Lower lobe of right lung (tissue), 2 donors: Measurements from ENCODE around the gene CABS1. TPM values are rescaled to one million over a fixed set of nuclear protein-coding genes. Genes with fewer than 3 reads are reported as not detected.

Experiments used
- ATAC-seq, 2 donors: fragments of 200-7000 bp; cut with Tn5 transposase; one replicate each; pipeline ENCODE4 v1.9.1; 2020 to 2022; ENCODE audit warnings: mild to moderate bottlenecking in 2 of 2, moderate library complexity in 2 of 2
- DNase-seq: peaks from one replicate; pipeline ENCODE4 v3.0.0-alpha.2; 2020
- H3K27ac ChIP-seq: fragments of 200-600 bp; one replicate; pipeline ENCODE4 v1.8.0; 2022
- H3K27me3 ChIP-seq: fragments of 200-600 bp; one replicate; pipeline ENCODE4 v1.8.0; 2022; ENCODE audit warnings: low read depth
- H3K36me3 ChIP-seq: fragments of 200-600 bp; one replicate; pipeline ENCODE4 v1.8.0; 2022; ENCODE audit warnings: mild to moderate bottlenecking
- H3K4me1 ChIP-seq: fragments of 200-600 bp; one replicate; pipeline ENCODE4 v1.8.0; 2022
- H3K4me3 ChIP-seq: fragments of 200-600 bp; one replicate; pipeline ENCODE4 v1.8.0; 2022; ENCODE audit warnings: mild to moderate bottlenecking
- H3K9me3 ChIP-seq: fragments of 200-600 bp; one replicate; pipeline ENCODE4 v1.8.0; 2022
- intact Hi-C: fragments of 100-400 bp; cut with DNase I; formaldehyde crosslinking; loops from one replicate; pipeline ENCODE4 v1.11.0; 2022
- total RNA-seq: library from RNA; stranded (reverse); fragmentation: NEBNext Ultra II Directional; extraction: Animal tissue kit (Norgen Biotek cat#: 25700); gene quantifications from one replicate; pipeline ENCODE4 v1.2.1, GENCODE V29; 2021
- TF ChIP-seq, protein P1 (sequence below): fragments of 200-600 bp; IDR thresholded peaks from one replicate; pipeline ENCODE4 v1.8.0; 2022; ENCODE audit warnings: antibody characterized with exemption, mild to moderate bottlenecking
- donor health status: DM: no; HTN: yes; CAD: no; lungs with severe emphysema.

The CABS1 gene
- total RNA-seq, 1 donor from 2014 or later, result not detected

GRCh38 chr4:70360460-70360859 is 25.7 kb downstream of the CABS1 start, which contains the start of gene SMR3A:
Gene SMR3A (plus strand): TSS chr4:70360760. CDS start chr4:70362116, 1,356 bp downstream.
- Histone ChIP-seq H3K4me1 (no peaks in the 10 kb centered on the region), H3K9me3 (no peaks in the 10 kb centered on the region), H3K36me3 (no peaks in the 10 kb centered on the region), H3K27me3 (no peaks in the 10 kb centered on the region), H3K4me3 (no peak within 1 kb of the TSS), H3K27ac (no peak within 1 kb of the TSS)
- intact Hi-C loops, result no loop called here
- ATAC-seq (no peak), DNase-seq (no peak)
- TF ChIP-seq, protein P1, sequence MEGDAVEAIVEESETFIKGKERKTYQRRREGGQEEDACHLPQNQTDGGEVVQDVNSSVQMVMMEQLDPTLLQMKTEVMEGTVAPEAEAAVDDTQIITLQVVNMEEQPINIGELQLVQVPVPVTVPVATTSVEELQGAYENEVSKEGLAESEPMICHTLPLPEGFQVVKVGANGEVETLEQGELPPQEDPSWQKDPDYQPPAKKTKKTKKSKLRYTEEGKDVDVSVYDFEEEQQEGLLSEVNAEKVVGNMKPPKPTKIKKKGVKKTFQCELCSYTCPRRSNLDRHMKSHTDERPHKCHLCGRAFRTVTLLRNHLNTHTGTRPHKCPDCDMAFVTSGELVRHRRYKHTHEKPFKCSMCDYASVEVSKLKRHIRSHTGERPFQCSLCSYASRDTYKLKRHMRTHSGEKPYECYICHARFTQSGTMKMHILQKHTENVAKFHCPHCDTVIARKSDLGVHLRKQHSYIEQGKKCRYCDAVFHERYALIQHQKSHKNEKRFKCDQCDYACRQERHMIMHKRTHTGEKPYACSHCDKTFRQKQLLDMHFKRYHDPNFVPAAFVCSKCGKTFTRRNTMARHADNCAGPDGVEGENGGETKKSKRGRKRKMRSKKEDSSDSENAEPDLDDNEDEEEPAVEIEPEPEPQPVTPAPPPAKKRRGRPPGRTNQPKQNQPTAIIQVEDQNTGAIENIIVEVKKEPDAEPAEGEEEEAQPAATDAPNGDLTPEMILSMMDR, result no peak

DNA sequence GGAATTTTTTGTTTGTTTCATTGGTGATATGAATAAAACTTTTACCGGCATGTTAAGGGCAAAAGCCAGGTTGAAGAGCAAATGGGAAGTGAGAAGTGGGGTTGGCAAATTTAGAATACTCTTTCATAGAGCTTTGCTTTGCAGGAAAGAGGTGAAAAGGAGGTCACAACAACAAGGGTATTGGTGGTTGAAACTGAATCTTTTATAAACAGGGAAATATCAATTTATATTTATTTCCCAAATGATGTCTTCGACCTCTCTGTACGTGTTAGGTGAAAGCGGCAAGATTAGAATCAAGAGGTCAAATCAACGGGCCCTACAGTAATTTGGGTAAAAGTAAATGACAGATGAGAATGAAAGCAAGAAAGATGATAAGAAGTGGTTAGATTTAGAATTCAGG is 29.2 kb downstream of the CABS1 start:
- intact Hi-C loops, result no loop called here
- Histone ChIP-seq H3K27me3 (no peaks in the 10 kb centered on the region), H3K36me3 (no peaks in the 10 kb centered on the region), H3K9me3 (no peaks in the 10 kb centered on the region), H3K27ac (no peak overlapping the region), H3K4me3 (no peak overlapping the region), H3K4me1 (no peaks in the 10 kb centered on the region)
- ATAC-seq (no peak), DNase-seq (no peak)
- TF ChIP-seq, protein P1, result no peak

GRCh38 chr4:70365479-70365878 is 30.7 kb downstream of the CABS1 start:
- Histone ChIP-seq H3K27ac (no peak overlapping the region), H3K4me3 (no peak overlapping the region), H3K4me1 (no peaks in the 10 kb centered on the region), H3K9me3 (no peaks in the 10 kb centered on the region), H3K27me3 (no peaks in the 10 kb centered on the region), H3K36me3 (no peaks in the 10 kb centered on the region)
- ATAC-seq (no peak), DNase-seq (no peak)
- intact Hi-C loops, result no loop called here
- TF ChIP-seq, protein P1, result no peak

GRCh38 chr4:70367813-70368212 is 33.0 kb downstream of the CABS1 start:
- no peaks in the 10 kb centered on the region for H3K9me3 ChIP-seq
- intact Hi-C loops, result no loop called here
- H3K4me3 ChIP-seq, result no peak overlapping the region
- no peak overlapping the region for H3K27ac ChIP-seq
- no peaks in the 10 kb centered on the region for H3K36me3 ChIP-seq
- TF ChIP-seq, protein P1, result no peak
- H3K4me1 ChIP-seq, result no peaks in the 10 kb centered on the region
- ATAC-seq (no peak), DNase-seq (no peak)
- no peaks in the 10 kb centered on the region for H3K27me3 ChIP-seq

DNA sequence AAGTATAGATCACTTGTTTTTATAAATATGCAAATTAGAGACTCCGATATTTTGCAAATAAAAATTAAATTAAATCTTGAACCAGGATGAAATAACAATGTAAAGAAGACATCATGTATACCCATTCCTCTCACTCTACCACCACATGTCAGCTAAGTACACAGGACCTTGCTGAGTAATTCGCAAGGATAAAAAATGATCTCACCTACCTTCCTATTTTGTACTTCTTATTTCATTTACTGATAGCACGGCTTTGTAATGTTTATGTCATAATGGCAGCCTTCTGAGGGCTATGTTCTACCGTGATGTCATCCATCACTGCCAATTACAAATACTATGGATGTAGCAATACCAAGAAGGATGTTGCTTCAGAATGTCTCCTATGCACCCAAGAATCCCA is 37.2 kb downstream of the CABS1 start:
- H3K4me1 ChIP-seq, result no peaks in the 10 kb centered on the region
- no peak for DNase-seq
- H3K9me3 ChIP-seq, result no peaks in the 10 kb centered on the region
- no peak overlapping the region for H3K27ac ChIP-seq
- H3K27me3 ChIP-seq, result no peaks in the 10 kb centered on the region
- no peak overlapping the region for H3K4me3 ChIP-seq
- ATAC-seq, result no peak
- H3K36me3 ChIP-seq, result no peaks in the 10 kb centered on the region
- intact Hi-C loops, result no loop called here
- TF ChIP-seq, protein P1, result no peak

DNA sequence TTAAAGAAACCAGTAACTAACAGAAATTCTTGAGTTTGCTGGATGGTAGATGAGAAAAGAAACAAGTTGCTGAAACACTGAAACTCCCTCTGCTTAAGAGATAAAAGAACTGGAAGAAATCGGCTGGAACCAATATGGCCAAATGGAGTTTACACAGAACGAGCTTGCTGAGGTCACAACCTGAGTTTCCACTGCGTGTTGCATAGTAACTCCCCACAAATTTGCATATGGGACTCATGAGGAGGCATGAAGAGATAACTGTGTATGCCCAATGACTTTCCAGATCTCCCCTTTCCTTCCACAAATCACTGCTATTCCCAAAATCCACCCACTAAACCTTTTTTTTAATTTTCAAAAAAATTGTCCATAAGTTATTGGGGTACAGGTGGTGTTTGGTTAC is 38.0 kb downstream of the CABS1 start:
- TF ChIP-seq, protein P1, result no peak
- ATAC-seq, result no peak
- Histone ChIP-seq H3K27me3 (no peaks in the 10 kb centered on the region), H3K9me3 (no peaks in the 10 kb centered on the region), H3K36me3 (no peaks in the 10 kb centered on the region), H3K27ac (no peak overlapping the region), H3K4me3 (no peak overlapping the region), H3K4me1 (no peaks in the 10 kb centered on the region)
- no peak for DNase-seq
- intact Hi-C loops, result no loop called here
